ENCODE data around the gene PTH1R.

PTH1R gene

DNA sequence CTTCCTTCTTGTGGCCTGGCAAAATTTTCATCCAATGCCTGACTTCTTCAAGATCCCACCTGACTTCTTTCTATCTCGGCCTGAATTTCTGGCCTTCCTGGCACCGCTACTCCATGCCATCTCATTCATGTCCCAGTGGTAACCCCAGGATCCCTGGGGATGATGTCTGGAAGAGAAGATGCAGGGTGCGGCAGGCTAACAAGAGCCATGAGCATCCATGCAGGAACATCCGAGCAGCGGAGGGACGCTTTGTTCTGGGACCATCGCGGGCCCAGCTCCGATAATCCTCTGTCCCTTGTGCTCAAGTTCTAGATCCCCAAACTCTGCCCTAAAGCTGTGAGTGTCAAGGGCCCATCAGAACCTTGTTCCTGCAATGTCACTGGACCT, 25.2 kb upstream of the PTH1R start:
- no peaks in the 10 kb centered on the region for H3K4me1 ChIP-seq (ENCODE audit: control insufficient read depth, insufficient read depth, low read length)
- no peaks in the 10 kb centered on the region for H3K27me3 ChIP-seq (ENCODE audit: control insufficient read depth, insufficient read depth, low read length)
- no peaks in the 10 kb centered on the region for H3K36me3 ChIP-seq (ENCODE audit: control insufficient read depth, insufficient read depth, low read length)
- no peak overlapping the region for H3K27ac ChIP-seq (ENCODE audit: low read depth, low read length)
- H3K9ac ChIP-seq (ENCODE audit: low read length) = no peak overlapping the region
- H3K4me3 ChIP-seq (ENCODE audit: low read length) = no peak overlapping the region

DNA sequence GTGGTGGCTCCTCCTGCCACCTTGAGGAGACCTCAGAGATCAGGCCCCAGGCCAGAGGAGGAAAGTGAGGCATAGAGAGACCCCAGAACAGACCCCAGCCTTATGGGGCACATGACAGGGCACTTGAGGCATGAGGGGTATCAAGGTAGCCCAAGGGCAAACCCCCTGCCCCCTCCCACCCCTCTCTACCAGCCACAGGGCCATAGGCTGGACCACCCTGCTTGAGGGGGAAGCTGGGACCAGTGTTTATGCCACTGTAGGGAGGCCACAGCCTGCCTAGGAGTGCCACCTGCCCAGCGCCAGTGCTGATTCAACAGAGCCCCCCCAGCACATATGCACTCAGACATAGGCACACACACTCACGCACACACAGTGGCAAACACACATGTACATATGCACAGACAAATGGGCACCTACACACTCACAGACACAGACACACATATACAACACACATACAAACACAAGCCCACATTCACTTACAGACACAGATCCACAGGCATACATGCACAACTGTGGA, 24.6 kb upstream of the PTH1R start:
- Histone ChIP-seq H3K4me1 (ENCODE audit: control insufficient read depth, insufficient read depth, low read length) (no peaks in the 10 kb centered on the region), H3K27me3 (ENCODE audit: control insufficient read depth, insufficient read depth, low read length) (no peaks in the 10 kb centered on the region), H3K9ac (ENCODE audit: low read length) (no peak overlapping the region), H3K36me3 (ENCODE audit: control insufficient read depth, insufficient read depth, low read length) (no peaks in the 10 kb centered on the region), H3K27ac (ENCODE audit: low read depth, low read length) (no peak overlapping the region), H3K4me3 (ENCODE audit: low read length) (no peak overlapping the region)

DNA sequence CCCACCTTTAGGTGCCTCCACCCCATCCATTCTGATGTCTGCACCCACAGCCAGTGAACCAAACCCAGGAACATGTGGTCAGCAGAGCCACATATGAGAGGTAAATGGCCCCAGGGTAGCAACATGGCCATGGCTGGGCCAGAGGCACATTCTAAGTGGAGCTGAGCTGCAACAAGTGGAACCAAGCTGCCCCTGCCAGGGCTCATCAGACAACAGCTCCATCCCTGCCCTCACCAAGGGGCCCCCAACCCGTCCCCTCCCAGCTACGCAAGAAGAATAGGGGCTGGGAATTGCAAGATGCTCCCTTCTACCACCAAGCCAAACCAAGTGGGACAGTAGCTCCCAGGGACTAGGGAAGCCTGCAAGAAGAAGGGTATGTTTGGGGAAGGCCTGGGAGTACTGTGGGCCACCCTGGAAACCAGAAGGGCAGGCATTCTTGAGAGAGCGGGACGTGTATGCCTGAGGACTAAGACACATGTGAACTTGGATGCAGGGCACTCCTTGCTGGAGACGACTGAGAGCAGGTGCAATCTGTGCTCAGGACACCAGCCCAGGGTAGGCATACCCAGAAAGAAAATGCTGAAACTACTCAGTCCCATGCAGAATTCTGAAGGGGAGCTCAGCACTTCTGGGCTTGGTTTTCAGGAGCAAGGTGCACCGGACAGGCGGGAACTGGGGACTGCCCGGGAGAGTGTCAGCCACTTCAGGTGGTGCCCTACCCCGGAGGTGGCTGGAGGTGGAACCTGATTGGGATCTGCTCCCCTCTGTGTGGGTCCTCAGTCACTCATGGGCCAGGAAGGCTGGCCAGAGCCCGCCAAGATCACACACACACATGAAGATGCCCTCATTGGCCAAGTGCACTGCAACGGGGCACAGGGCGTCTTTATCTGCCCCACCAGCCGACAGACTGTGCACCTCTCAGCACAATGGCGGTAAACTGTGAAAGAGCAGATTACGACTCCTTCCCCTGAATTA, 23.8 kb upstream of the PTH1R start:
- no peaks in the 10 kb centered on the region for H3K27me3 ChIP-seq (ENCODE audit: control insufficient read depth, insufficient read depth, low read length)
- no peaks in the 10 kb centered on the region for H3K36me3 ChIP-seq (ENCODE audit: control insufficient read depth, insufficient read depth, low read length)
- H3K27ac ChIP-seq (ENCODE audit: low read depth, low read length) = no peak overlapping the region

DNA sequence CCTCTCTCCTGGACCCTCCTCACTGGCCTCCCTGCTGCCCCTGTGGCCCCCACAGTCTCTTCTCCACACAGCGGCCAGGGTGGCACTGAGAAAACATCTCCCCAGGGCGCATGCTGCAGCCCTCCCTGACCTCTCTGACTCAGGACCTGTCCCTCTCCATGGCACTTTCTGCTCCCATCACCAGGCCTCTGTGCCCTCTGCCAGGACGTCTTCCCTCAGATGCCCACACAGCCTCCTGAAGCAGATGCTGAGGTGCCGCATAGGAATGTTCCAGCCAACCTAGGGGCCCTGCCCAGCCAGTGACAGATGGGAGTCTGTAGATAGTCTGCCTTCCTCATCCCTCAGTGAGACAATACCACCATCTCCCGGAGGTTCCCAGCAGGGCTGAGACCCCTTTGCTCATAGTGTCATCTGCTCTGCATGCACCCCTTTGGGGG, 22.9 kb upstream of the PTH1R start:
- Histone ChIP-seq H3K9ac (ENCODE audit: low read length) (no peak overlapping the region), H3K27me3 (ENCODE audit: control insufficient read depth, insufficient read depth, low read length) (no peaks in the 10 kb centered on the region), H3K4me1 (ENCODE audit: control insufficient read depth, insufficient read depth, low read length) (no peaks in the 10 kb centered on the region), H3K36me3 (ENCODE audit: control insufficient read depth, insufficient read depth, low read length) (no peaks in the 10 kb centered on the region), H3K27ac (ENCODE audit: low read depth, low read length) (no peak overlapping the region), H3K4me3 (ENCODE audit: low read length) (no peak overlapping the region)

More for the DNA sequence above, 23.8 kb upstream of the PTH1R start:
- Histone ChIP-seq H3K9ac (ENCODE audit: low read length) (no peak overlapping the region), H3K4me1 (ENCODE audit: control insufficient read depth, insufficient read depth, low read length) (no peaks in the 10 kb centered on the region), H3K4me3 (ENCODE audit: low read length) (no peak overlapping the region)

DNA sequence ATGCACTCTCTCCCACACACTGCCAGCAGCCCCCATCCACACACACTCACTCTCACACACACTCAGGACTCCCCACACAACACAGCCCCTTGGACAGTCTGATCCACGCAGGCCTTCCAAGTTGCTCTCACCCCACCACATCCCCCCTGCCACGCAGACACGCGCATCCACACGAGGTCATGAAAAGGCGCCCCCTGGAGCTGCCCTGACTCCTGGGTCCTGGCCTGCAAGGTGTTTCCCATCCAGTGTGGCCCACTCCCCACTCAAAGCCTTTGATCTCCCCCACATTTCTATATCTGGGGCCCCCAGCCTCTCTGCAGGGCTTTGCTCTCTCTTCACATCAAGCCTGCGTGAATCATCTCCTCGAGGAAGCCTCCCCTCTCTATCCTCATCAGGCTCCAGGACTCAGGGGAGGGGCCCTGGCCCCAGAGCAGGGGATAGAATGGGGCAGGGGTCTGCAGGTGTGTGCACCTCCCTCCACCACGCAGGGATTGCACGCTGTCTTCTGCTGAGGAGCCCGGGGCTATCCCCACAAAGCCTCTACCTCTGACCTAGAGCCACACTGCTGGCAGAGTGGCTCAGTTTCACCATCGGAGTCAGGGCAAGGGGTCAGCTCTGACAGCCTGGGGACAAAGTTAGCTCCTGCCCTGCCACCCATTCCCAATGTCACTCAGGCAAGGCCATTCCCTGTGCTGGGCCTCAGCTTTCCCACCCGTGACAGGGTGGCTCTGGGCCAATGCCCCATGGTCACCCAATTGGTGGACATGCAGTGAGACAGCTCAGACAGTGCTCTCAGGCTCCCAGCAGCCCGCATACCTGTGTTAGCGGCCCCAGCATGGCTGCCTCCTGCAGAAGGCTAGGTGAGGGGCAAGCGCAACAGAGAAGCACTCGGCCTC, 20.7 kb upstream of the PTH1R start:
- no peaks in the 10 kb centered on the region for H3K27me3 ChIP-seq (ENCODE audit: control insufficient read depth, insufficient read depth, low read length)
- H3K9ac ChIP-seq (ENCODE audit: low read length) = no peak overlapping the region
- no peaks in the 10 kb centered on the region for H3K36me3 ChIP-seq (ENCODE audit: control insufficient read depth, insufficient read depth, low read length)
- no peaks in the 10 kb centered on the region for H3K4me1 ChIP-seq (ENCODE audit: control insufficient read depth, insufficient read depth, low read length)
- H3K4me3 ChIP-seq (ENCODE audit: low read length) = no peak overlapping the region
- H3K27ac ChIP-seq (ENCODE audit: low read depth, low read length) = no peak overlapping the region

DNA sequence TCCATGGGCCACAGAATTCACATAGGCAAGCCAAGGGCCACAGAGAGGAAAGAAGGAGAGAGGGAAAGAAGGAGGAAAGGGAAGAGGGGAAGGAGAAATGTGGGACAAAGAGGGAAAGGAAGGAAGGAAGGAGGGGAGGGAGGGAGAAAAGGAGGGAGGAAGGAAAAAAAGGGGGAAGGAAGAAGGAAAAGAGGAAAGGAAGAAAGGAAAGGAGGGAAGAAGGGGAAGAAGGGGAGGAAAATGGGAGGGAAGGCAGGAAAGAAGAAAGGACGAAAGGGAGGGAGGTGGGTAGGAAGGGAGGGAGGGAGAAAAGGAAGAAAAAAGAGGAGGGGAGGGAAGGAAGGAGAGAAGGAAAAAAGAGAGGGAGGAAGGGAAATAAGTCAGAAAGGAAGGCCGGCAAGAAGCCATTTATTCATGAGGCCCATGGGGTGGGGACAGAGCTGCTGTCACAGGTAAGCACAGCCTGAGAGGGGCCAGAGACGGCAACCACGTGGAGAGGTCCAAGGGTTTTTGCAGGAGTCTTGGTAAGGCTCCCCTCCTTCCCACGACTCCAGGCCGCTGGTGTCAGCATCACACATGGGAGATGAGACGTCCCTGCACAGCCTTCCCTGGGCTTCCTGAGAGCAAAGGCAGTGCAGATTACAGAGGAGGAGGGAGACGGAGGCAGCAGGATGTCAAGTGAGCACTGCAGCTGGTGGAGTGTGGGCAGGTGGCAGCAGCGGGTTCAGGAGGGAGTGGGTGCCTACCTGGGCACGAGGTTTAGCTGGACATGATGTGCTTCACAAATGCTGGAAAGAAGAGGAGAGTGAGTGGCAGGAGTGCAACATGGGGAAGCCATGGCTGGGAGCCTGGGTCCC, 19.8 kb upstream of the PTH1R start:
- Histone ChIP-seq H3K27ac (ENCODE audit: low read depth, low read length) (no peak overlapping the region), H3K36me3 (ENCODE audit: control insufficient read depth, insufficient read depth, low read length) (no peaks in the 10 kb centered on the region), H3K4me3 (ENCODE audit: low read length) (no peak overlapping the region), H3K9ac (ENCODE audit: low read length) (no peak overlapping the region), H3K4me1 (ENCODE audit: control insufficient read depth, insufficient read depth, low read length) (no peaks in the 10 kb centered on the region), H3K27me3 (ENCODE audit: control insufficient read depth, insufficient read depth, low read length) (no peaks in the 10 kb centered on the region)

DNA sequence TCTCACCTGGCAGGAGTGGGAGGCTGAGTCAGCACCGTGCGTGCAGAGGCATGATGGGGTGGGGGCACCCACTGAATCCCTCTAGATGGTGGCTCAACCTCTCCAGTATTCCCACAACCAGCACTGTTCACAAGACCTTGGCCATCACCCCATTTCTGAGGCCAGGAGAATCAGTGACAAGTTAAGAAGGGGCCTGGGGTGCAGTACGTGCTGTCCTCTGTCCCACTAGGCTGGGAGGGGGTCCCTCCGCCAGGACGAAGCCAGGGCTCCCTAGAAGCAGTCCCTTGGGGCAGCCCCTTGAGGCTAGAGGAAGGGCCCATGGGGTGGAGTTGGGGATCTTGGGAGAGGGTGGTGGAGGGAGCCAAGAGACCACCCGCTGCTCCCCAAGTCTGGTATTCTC, 19.1 kb upstream of the PTH1R start:
- Histone ChIP-seq H3K36me3 (ENCODE audit: control insufficient read depth, insufficient read depth, low read length) (no peaks in the 10 kb centered on the region), H3K4me1 (ENCODE audit: control insufficient read depth, insufficient read depth, low read length) (no peaks in the 10 kb centered on the region), H3K4me3 (ENCODE audit: low read length) (no peak overlapping the region), H3K27me3 (ENCODE audit: control insufficient read depth, insufficient read depth, low read length) (no peaks in the 10 kb centered on the region), H3K9ac (ENCODE audit: low read length) (no peak overlapping the region), H3K27ac (ENCODE audit: low read depth, low read length) (no peak overlapping the region)

DNA sequence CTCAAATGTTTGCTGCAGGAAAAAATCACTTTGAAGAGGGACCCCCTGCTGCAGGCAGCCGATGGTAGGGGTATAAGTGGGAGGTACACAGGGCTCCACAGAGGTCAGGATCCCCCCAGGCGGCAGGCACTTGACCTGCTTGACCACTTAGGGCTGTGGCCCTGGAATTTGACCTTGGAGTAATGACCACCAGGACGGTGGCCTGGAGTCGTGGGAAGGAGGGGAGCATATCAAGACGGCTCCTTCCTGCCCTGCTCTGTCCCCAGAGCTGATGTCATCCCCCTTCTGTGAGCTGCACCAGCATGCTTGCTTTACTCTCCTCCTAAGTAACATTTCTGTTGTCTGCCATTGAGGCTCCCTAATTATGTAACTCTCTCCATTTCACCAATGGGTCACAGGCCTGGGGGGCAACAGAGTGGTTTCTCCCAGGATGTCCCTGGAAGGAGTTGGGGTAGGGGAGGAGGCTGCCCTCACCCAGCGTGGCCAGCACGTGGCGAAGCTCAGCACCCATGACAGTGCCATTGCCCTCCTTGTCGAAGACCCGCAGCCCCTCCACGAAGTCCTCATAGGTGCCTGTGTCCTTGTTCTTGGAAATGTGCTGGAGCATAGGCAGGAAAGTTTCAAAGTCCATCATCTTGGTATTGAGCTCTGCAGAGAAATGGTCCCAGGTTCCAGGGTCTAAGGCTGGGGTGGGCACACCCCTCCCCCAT, 18.4 kb upstream of the PTH1R start:
- no peaks in the 10 kb centered on the region for H3K36me3 ChIP-seq (ENCODE audit: control insufficient read depth, insufficient read depth, low read length)
- H3K4me3 ChIP-seq (ENCODE audit: low read length) = no peak overlapping the region
- no peak overlapping the region for H3K27ac ChIP-seq (ENCODE audit: low read depth, low read length)
- H3K4me1 ChIP-seq (ENCODE audit: control insufficient read depth, insufficient read depth, low read length) = no peaks in the 10 kb centered on the region
- no peak overlapping the region for H3K9ac ChIP-seq (ENCODE audit: low read length)
- H3K27me3 ChIP-seq (ENCODE audit: control insufficient read depth, insufficient read depth, low read length) = no peaks in the 10 kb centered on the region

DNA sequence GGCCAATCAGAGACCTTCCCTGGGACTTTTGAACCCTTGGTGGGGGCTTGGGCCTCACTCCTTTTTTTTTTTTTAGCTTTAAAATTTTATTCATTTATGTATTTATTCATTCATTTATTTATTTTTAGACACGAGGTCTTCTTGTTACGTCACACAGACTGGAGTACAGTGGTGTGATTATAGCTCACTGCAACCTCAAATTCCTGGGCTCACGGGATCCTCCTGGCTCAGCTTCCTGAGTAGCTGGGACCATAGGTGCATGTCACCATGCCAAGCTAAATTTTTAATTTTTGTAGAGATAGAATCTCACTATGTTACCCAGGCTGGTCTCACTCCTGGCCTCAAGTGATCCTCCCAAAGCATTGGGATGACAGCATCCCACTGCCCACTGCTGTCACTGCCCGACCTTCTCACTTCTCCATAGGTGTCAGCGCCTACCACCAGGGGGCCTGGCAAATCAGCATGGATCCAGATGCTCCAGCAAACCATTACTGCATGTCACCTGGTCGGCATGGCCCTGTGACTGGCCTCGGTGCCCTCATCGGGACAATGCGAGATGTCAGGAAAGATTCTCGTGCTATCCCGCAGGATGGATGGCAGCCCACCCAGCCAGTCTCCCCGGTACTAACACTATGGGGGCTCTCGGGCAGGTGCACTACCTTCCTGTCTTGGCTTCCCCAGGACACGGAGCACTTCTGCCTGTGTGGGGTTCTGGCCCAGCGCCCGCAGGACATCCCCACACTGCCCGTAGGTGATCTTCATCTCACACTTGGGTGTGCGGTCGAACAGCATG, 17.3 kb upstream of the PTH1R start:
- Histone ChIP-seq H3K27ac (ENCODE audit: low read depth, low read length) (no peak overlapping the region), H3K36me3 (ENCODE audit: control insufficient read depth, insufficient read depth, low read length) (no peaks in the 10 kb centered on the region), H3K4me1 (ENCODE audit: control insufficient read depth, insufficient read depth, low read length) (no peaks in the 10 kb centered on the region), H3K9ac (ENCODE audit: low read length) (no peak overlapping the region), H3K27me3 (ENCODE audit: control insufficient read depth, insufficient read depth, low read length) (no peaks in the 10 kb centered on the region), H3K4me3 (ENCODE audit: low read length) (no peak overlapping the region)

DNA sequence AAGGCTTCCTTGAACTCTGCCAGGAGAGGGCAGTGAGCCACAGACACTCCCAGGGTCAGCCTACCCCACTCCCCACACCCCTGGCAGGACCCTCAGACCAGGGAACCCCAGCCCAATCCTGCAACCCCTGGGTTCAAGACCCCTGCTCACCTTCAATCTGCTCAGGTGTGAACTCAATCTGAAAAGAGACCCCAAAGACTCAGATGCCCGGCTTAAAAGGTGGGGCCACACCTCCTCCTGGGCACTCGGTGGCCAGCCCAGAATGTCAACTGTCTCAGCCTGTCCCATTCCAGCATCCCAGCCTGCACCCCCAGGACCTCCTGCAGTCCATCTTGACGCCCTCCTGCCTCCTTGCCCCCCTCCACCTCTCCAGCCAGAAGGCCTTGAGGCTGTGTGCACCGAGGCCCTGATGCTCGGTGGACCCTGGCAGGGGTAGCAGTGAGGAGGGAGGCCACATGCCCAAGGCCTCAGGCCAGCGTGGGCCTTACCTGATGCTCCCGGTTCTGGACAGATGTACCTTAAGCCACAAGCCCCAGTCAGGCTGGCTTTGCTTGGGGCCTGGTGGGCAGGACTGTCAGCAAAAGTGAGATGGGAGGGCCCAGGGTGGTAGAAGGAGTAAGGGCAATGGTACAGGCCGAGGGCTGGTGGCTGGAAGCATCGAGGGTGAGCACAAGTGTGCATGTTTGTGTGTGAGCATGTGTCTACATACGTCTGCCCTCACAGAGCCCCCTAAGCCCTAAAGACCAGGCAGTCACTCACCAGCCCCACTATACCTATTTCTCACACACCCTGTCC, 16.5 kb upstream of the PTH1R start:
- H3K4me1 ChIP-seq (ENCODE audit: control insufficient read depth, insufficient read depth, low read length) = no peaks in the 10 kb centered on the region
- no peaks in the 10 kb centered on the region for H3K36me3 ChIP-seq (ENCODE audit: control insufficient read depth, insufficient read depth, low read length)
- H3K27me3 ChIP-seq (ENCODE audit: control insufficient read depth, insufficient read depth, low read length) = no peaks in the 10 kb centered on the region
- no peak overlapping the region for H3K9ac ChIP-seq (ENCODE audit: low read length)
- no peak overlapping the region for H3K4me3 ChIP-seq (ENCODE audit: low read length)
- no peak overlapping the region for H3K27ac ChIP-seq (ENCODE audit: low read depth, low read length)

Data from rectal smooth muscle tissue (tissue), 1 donor.